Breast epithelium (tissue), 4 donors: ENCODE results near the gene SLCO4A1. TPM values are rescaled to one million over a fixed set of nuclear protein-coding genes. Genes with fewer than 3 reads are reported as not detected.

ENCODE experiments used
- DNase-seq, 2 donors: peaks; one replicate each; pipeline ENCODE4 v3.0.0-alpha.2; 2019; ENCODE audit warnings: low spot score in 2 of 2
- H3K27ac ChIP-seq, 2 donors: fragments of 200-600 bp; sonication (generic) in 1 of 2; one replicate each; pipeline ENCODE4 v1.5.1; 2016 to 2019; ENCODE audit warnings: mild to moderate bottlenecking in 1 of 2
- H3K27me3 ChIP-seq, 2 donors: fragments of 200-600 bp; sonication (generic) in 1 of 2; one replicate each; pipeline versions ENCODE4 v1.5.1 to v1.6.0; 2017 to 2019; ENCODE audit warnings: control low read depth in 1 of 2, mild to moderate bottlenecking in 1 of 2
- H3K36me3 ChIP-seq: fragments of 200-600 bp; one replicate; pipeline ENCODE4 v1.5.1; 2019
- H3K4me1 ChIP-seq, 2 donors: fragments of 200-600 bp; sonication (generic); one replicate each; pipeline ENCODE4 v1.5.1; 2016 to 2019; ENCODE audit warnings: control low read depth in 1 of 2
- H3K4me3 ChIP-seq, 3 donors: fragments of 200-600 bp; sonication (generic); 1 replicate in 2 of 3; 2 replicates in 1 of 3; pipeline ENCODE4 v1.5.1; 2016 to 2019; ENCODE audit warnings: mild to moderate bottlenecking in 3 of 3, moderate library complexity in 2 of 3
- H3K9me3 ChIP-seq, 2 donors: fragments of 200-600 bp; sonication (generic) in 1 of 2; one replicate each; pipeline ENCODE4 v1.5.1; 2016 to 2019; ENCODE audit warnings: control low read depth in 1 of 2
- CTCF ChIP-seq, 3 donors: fragments of 450-650 bp; IDR thresholded peaks; one replicate each; pipeline ENCODE4 v1.5.1; 2016 to 2017; ENCODE audit warnings: antibody characterized with exemption in 3 of 3, mild to moderate bottlenecking in 3 of 3, moderate library complexity in 3 of 3
- POLR2A ChIP-seq: fragments of 450-650 bp; IDR thresholded peaks from one replicate; pipeline ENCODE4 v1.6.1; 2016; ENCODE audit warnings: antibody characterized with exemption, mild to moderate bottlenecking, moderate library complexity
- POLR2AphosphoS5 ChIP-seq, 3 donors: sonication (generic); formaldehyde crosslinking; IDR thresholded peaks; one replicate each; pipeline ENCODE4 v1.6.1; 2017; ENCODE audit warnings: antibody characterized with exemption in 3 of 3
- intact Hi-C: fragments of 100-400 bp; cut with DNase I; formaldehyde crosslinking; loops from one replicate; pipeline ENCODE4 v1.15.1; 2023; ENCODE audit warnings: low total_unique reads
- total RNA-seq, 3 donors: library from RNA; depleted of rRNA; stranded (reverse); fragments of >200 nt; gene quantifications; one replicate each; pipeline ENCODE4 v1.1.0, GENCODE V29; 2016

The SLCO4A1 gene
- total RNA-seq, 3 donors from 2014 or later, result 8.8 to 26.5 (median 15.4) TPM

GRCh38 chr20:62688855-62689460 is 46.7 kb downstream of the SLCO4A1 start:
- no peak overlapping the region for H3K27ac ChIP-seq
- H3K36me3 ChIP-seq, result no peaks in the 10 kb centered on the region
- H3K4me3 ChIP-seq, result no peak overlapping the region
- intact Hi-C loops, result no loop called here
- peak in 1 of 2 donors; percentile 43 for DNase-seq
- peaks cover 4 to 38% of the 10 kb centered on the region in 2 donors for H3K27me3 ChIP-seq
- no peaks in the 10 kb centered on the region for H3K9me3 ChIP-seq
- TF ChIP-seq POLR2AphosphoS5 (IDR thresholded peaks at IDR 0.05), result no peak
- peak in 1 of 3 donors; percentile 9 for TF ChIP-seq CTCF (IDR thresholded peaks at IDR 0.05)
- H3K4me1 ChIP-seq, result no peaks in the 10 kb centered on the region

- DNase-seq, result no peak
- no peak for TF ChIP-seq CTCF (IDR thresholded peaks at IDR 0.05)
- no peak for TF ChIP-seq POLR2A
- TF ChIP-seq POLR2AphosphoS5 (IDR thresholded peaks at IDR 0.05), result no peak
- no peak overlapping the region for H3K27ac ChIP-seq
- no peaks in the 10 kb centered on the region for H3K9me3 ChIP-seq
- H3K4me3 ChIP-seq, result no peak overlapping the region
- peaks cover 4 to 37% of the 10 kb centered on the region in 2 donors for H3K27me3 ChIP-seq
- no peaks in the 10 kb centered on the region for H3K4me1 ChIP-seq
- H3K36me3 ChIP-seq, result no peaks in the 10 kb centered on the region
- intact Hi-C loops, result loop anchor here (10.0 kb wide), 1 partner anchor 95 kb away; no protein-coding TSS in a partner anchor
Measured at GRCh38 chr20:62689861-62690260, 47.6 kb downstream of the SLCO4A1 start.

GRCh38 chr20:62690261-62690820 is 48.0 kb downstream of the SLCO4A1 start:
- no peaks in the 10 kb centered on the region for H3K9me3 ChIP-seq
- H3K27ac ChIP-seq, result no peak overlapping the region
- intact Hi-C loops, result loop anchor here (10.0 kb wide), 1 partner anchor 94 kb away; no protein-coding TSS in a partner anchor
- no peaks in the 10 kb centered on the region for H3K4me1 ChIP-seq
- peaks cover 4 to 32% of the 10 kb centered on the region in 2 donors for H3K27me3 ChIP-seq
- H3K36me3 ChIP-seq, result no peaks in the 10 kb centered on the region
- no peak for DNase-seq
- H3K4me3 ChIP-seq, result no peak overlapping the region
- TF ChIP-seq CTCF (IDR thresholded peaks at IDR 0.05) (no peak), POLR2A (no peak), POLR2AphosphoS5 (IDR thresholded peaks at IDR 0.05) (no peak)

- DNase-seq, result no peak
- no peaks in the 10 kb centered on the region for H3K4me1 ChIP-seq
- no peaks in the 10 kb centered on the region for H3K9me3 ChIP-seq
- H3K27me3 ChIP-seq, result peaks cover 4 to 24% of the 10 kb centered on the region in 2 donors
- intact Hi-C loops, result loop anchor here (10.0 kb wide), 1 partner anchor 93 kb away; no protein-coding TSS in a partner anchor
- TF ChIP-seq CTCF (IDR thresholded peaks at IDR 0.05) (no peak), POLR2A (no peak), POLR2AphosphoS5 (IDR thresholded peaks at IDR 0.05) (no peak)
- no peaks in the 10 kb centered on the region for H3K36me3 ChIP-seq
- no peak overlapping the region for H3K27ac ChIP-seq
- H3K4me3 ChIP-seq, result no peak overlapping the region
Measured at GRCh38 chr20:62691487-62691886, 49.2 kb downstream of the SLCO4A1 start.

- Histone ChIP-seq H3K4me3 (no peak overlapping the region), H3K36me3 (no peaks in the 10 kb centered on the region), H3K9me3 (no peaks in the 10 kb centered on the region), H3K27ac (no peak overlapping the region), H3K4me1 (no peaks in the 10 kb centered on the region), H3K27me3 (peaks cover 4 to 24% of the 10 kb centered on the region in 2 donors)
- no peak for DNase-seq
- TF ChIP-seq POLR2A (no peak), CTCF (IDR thresholded peaks at IDR 0.05) (no peak), POLR2AphosphoS5 (IDR thresholded peaks at IDR 0.05) (no peak)
- intact Hi-C loops, result loop anchor here (10.0 kb wide), 1 partner anchor 93 kb away; no protein-coding TSS in a partner anchor
Measured at GRCh38 chr20:62692176-62692575, 49.9 kb downstream of the SLCO4A1 start.
